ENCODE data around the gene PNO1. TPM values are rescaled to one million over a fixed set of nuclear protein-coding genes. Genes with fewer than 3 reads are reported as not detected.
A peak's percentile ranks its signal among the peaks of the same experiment; 100 is the strongest.

PNO1 gene
- total RNA-seq, 1 experiment from 2014 or later: 46.0 TPM

DNA sequence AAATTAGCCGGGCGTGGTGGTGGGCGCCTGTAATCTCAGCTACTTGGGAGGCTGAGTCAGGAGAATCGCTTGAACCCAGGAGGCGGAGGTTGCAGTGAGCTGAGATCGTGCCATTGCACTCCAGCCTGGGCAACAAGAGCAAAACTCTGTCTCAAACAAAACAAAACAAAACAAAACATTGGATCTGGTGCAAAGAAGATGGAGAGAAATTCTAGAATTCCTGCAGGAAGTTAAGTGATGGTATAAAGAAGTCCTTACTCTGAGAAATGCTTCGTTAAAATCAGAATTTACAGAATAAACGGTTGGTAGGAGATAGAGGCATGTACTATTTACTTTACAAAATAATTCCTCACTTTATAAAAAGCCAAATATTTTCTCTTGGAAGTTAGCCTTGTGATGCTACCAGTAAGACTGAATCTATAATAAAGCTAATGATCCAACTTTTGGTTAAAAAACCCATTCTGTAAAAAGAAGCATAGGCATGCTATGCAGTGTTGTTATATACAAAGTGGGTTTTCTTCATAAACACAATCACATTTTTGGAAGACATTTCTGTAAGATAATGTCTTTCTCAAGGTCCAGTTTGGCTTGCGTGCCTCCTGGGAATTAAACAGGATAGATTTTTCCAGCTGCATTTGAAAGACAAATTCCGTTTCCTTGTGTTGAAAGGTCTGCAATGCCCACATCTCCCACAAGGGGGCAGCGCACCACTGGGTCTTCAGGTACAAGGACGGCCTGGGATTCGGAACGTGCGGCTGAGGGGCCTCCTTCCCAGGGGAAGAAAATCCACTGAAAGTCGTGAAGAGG is 35.6 kb upstream of the PNO1 start:
- ChIA-PET POLR2A (ENCODE audit: low non-redundant PET) (no interaction called here), CTCF (interaction anchor here (0.7 to 1.7 kb wide), 6 partner anchors 15 to 320 kb away, joined by 3 to 20 read pairs (median 5); no protein-coding TSS in a partner anchor)
- BruUV-seq (replicated peaks): no TSS peak
- Histone ChIP-seq H3K4me1 (ENCODE audit: insufficient read depth, low read length, poor library complexity, severe bottlenecking) (no peaks in the 10 kb centered on the region), H3K36me3 (ENCODE audit: insufficient read depth, low read length, poor library complexity, severe bottlenecking) (no peaks in the 10 kb centered on the region), H3K27me3 (replicated peaks; ENCODE audit: insufficient read depth, low read depth, low read length, poor library complexity) (no peaks in the 10 kb centered on the region), H3K4me3 (ENCODE audit: low read depth, low read length, poor library complexity, severe bottlenecking) (no peak overlapping the region), H3K9me3 (ENCODE audit: low read depth, low read length, poor library complexity, severe bottlenecking) (no peaks in the 10 kb centered on the region), H3K27ac (ENCODE audit: low read depth, low read length, poor library complexity, severe bottlenecking) (no peak overlapping the region)
- intact Hi-C loops (cut with micrococcal nuclease; ENCODE audit: unreplicated experiment): loop anchor here (1.0 to 5.0 kb wide), 2 partner anchors 160 to 319 kb away; no protein-coding TSS in a partner anchor
- TF ChIP-seq CTCF (conservative IDR thresholded peaks at IDR 0.05; ENCODE audit: low read depth, low read length): peak; percentile 96
- TF ChIP-seq EZH2 (IDR thresholded peaks at IDR 0.05; ENCODE audit: borderline replicate concordance, low read depth, low read length, poor library complexity, severe bottlenecking): no peak
- DNase-seq (ENCODE audit: low spot score): peak; percentile 90

DNA sequence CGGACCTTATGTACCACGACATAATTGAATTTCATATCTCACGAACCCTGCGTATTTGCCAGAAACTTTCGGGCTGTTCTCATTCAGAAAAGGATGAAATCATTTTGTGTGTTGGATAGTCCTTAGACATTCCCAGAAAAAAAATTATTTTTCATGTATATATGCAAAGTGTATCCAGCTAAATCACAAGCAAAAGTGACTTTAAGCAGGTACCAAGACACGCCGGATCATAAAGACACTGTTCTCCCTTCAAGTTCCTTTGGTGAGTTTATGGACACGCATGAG is 35.1 kb upstream of the PNO1 start:
- intact Hi-C loops (cut with micrococcal nuclease; ENCODE audit: unreplicated experiment): loop anchor here (1.0 to 5.0 kb wide), 2 partner anchors 160 to 319 kb away; no protein-coding TSS in a partner anchor
- Histone ChIP-seq H3K9me3 (ENCODE audit: low read depth, low read length, poor library complexity, severe bottlenecking) (no peaks in the 10 kb centered on the region), H3K27me3 (replicated peaks; ENCODE audit: insufficient read depth, low read depth, low read length, poor library complexity) (no peaks in the 10 kb centered on the region), H3K27ac (ENCODE audit: low read depth, low read length, poor library complexity, severe bottlenecking) (no peak overlapping the region), H3K36me3 (ENCODE audit: insufficient read depth, low read length, poor library complexity, severe bottlenecking) (no peaks in the 10 kb centered on the region), H3K4me1 (ENCODE audit: insufficient read depth, low read length, poor library complexity, severe bottlenecking) (no peaks in the 10 kb centered on the region), H3K4me3 (ENCODE audit: low read depth, low read length, poor library complexity, severe bottlenecking) (no peak overlapping the region)
- DNase-seq (ENCODE audit: low spot score): no peak
- CTCF ChIA-PET: interaction anchor here (0.8 to 1.7 kb wide), 5 partner anchors 14 to 319 kb away, joined by 3 to 20 read pairs (median 6); no protein-coding TSS in a partner anchor
- POLR2A ChIA-PET (ENCODE audit: low non-redundant PET): no interaction called here
- BruUV-seq (replicated peaks): no TSS peak
- TF ChIP-seq CTCF (conservative IDR thresholded peaks at IDR 0.05; ENCODE audit: low read depth, low read length) (peak; percentile 2; the same call in 1 of the 2 replicates), EZH2 (IDR thresholded peaks at IDR 0.05; ENCODE audit: borderline replicate concordance, low read depth, low read length, poor library complexity, severe bottlenecking) (no peak)

- intact Hi-C loops (cut with micrococcal nuclease; ENCODE audit: unreplicated experiment): loop anchor here (5.0 kb wide), 1 partner anchor 158 kb away; no protein-coding TSS in a partner anchor
- Histone ChIP-seq H3K4me1 (ENCODE audit: insufficient read depth, low read length, poor library complexity, severe bottlenecking) (no peaks in the 10 kb centered on the region), H3K27ac (ENCODE audit: low read depth, low read length, poor library complexity, severe bottlenecking) (no peak overlapping the region), H3K4me3 (ENCODE audit: low read depth, low read length, poor library complexity, severe bottlenecking) (no peak overlapping the region), H3K9me3 (ENCODE audit: low read depth, low read length, poor library complexity, severe bottlenecking) (no peaks in the 10 kb centered on the region), H3K27me3 (replicated peaks; ENCODE audit: insufficient read depth, low read depth, low read length, poor library complexity) (no peaks in the 10 kb centered on the region), H3K36me3 (ENCODE audit: insufficient read depth, low read length, poor library complexity, severe bottlenecking) (no peaks in the 10 kb centered on the region)
- CTCF ChIA-PET: no interaction called here
- no peak for DNase-seq (ENCODE audit: low spot score)
- TF ChIP-seq CTCF (conservative IDR thresholded peaks at IDR 0.05; ENCODE audit: low read depth, low read length) (no peak), EZH2 (IDR thresholded peaks at IDR 0.05; ENCODE audit: borderline replicate concordance, low read depth, low read length, poor library complexity, severe bottlenecking) (no peak)
- POLR2A ChIA-PET (ENCODE audit: low non-redundant PET): no interaction called here
- BruUV-seq (replicated peaks): no TSS peak
Measured at GRCh38 chr2:68124321-68124720, 33.4 kb upstream of the PNO1 start.

Measured in A673 (cell line).